Measurements from ENCODE around the gene KY. TPM values are rescaled to one million over a fixed set of nuclear protein-coding genes. Genes with fewer than 3 reads are reported as not detected.

The KY gene
- total RNA-seq, 1 donor from 2014 or later: not detected

GRCh38 chr3:134672571-134672970 lies 21.7 kb upstream of the KY start:
- Mint-ChIP-seq H3K27ac (ENCODE audit: unreplicated experiment) (no peak overlapping the region), H3K4me3 (ENCODE audit: unreplicated experiment) (no peak overlapping the region), H3K9me3 (ENCODE audit: unreplicated experiment) (peaks cover 7% of the 10 kb centered on the region)

DNA sequence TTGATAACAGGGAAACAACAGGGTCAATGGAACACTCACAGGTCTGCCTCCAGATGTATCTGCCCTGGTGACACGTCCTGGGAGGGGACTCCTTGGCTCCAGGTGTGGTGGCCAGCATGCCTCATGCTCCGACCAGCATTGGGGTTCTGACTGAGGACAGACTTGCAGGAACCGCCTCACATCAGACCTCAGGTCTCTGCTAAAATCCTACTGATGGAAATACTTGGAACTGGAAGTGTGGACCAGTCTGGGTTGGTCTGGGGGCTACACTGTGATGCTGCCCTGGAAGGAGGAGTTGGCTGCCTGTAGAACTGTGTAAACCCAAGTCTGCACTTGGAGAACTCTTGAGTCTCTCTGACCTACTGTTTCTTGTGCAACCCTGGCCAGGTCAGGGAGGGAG lies 17.1 kb upstream of the KY start:
- H3K27me3 Mint-ChIP-seq (ENCODE audit: unreplicated experiment): peaks cover 7% of the 10 kb centered on the region
- no peak for DNase-seq
- no peak overlapping the region for H3K4me3 Mint-ChIP-seq (ENCODE audit: unreplicated experiment)
- H3K9me3 Mint-ChIP-seq (ENCODE audit: unreplicated experiment): peaks cover 4% of the 10 kb centered on the region
- H3K27ac Mint-ChIP-seq (ENCODE audit: unreplicated experiment): no peak overlapping the region
- peaks cover 5% of the 10 kb centered on the region for H3K36me3 Mint-ChIP-seq (ENCODE audit: unreplicated experiment)
- H3K4me1 Mint-ChIP-seq (ENCODE audit: low read depth, unreplicated experiment): peaks cover 8% of the 10 kb centered on the region
- TF ChIP-seq CTCF (IDR thresholded peaks at IDR 0.05; ENCODE audit: partially characterized antibody, unreplicated experiment): no peak

More at GRCh38 chr3:134672571-134672970, 21.7 kb upstream of the KY start:
- Mint-ChIP-seq H3K4me1 (ENCODE audit: low read depth, unreplicated experiment) (no peaks in the 10 kb centered on the region), H3K36me3 (ENCODE audit: unreplicated experiment) (peaks cover 15% of the 10 kb centered on the region), H3K27me3 (ENCODE audit: unreplicated experiment) (peaks cover 5% of the 10 kb centered on the region)
- TF ChIP-seq CTCF (IDR thresholded peaks at IDR 0.05; ENCODE audit: partially characterized antibody, unreplicated experiment): no peak
- DNase-seq: no peak

- Mint-ChIP-seq H3K36me3 (ENCODE audit: unreplicated experiment) (peaks cover 4% of the 10 kb centered on the region), H3K27me3 (ENCODE audit: unreplicated experiment) (peaks cover 7% of the 10 kb centered on the region), H3K9me3 (ENCODE audit: unreplicated experiment) (peaks cover 3% of the 10 kb centered on the region), H3K4me3 (ENCODE audit: unreplicated experiment) (no peak overlapping the region), H3K27ac (ENCODE audit: unreplicated experiment) (no peak overlapping the region), H3K4me1 (ENCODE audit: low read depth, unreplicated experiment) (peaks cover 8% of the 10 kb centered on the region)
- no peak for DNase-seq
- TF ChIP-seq CTCF (IDR thresholded peaks at IDR 0.05; ENCODE audit: partially characterized antibody, unreplicated experiment): no peak
Measured at GRCh38 chr3:134667406-134667805, 16.6 kb upstream of the KY start.

GRCh38 chr3:134666885-134667284 lies 16.1 kb upstream of the KY start:
- Mint-ChIP-seq H3K36me3 (ENCODE audit: unreplicated experiment) (peaks cover 4% of the 10 kb centered on the region), H3K4me1 (ENCODE audit: low read depth, unreplicated experiment) (peaks cover 8% of the 10 kb centered on the region), H3K4me3 (ENCODE audit: unreplicated experiment) (peak overlapping the region; percentile 1), H3K9me3 (ENCODE audit: unreplicated experiment) (peaks cover 3% of the 10 kb centered on the region), H3K27ac (ENCODE audit: unreplicated experiment) (no peak overlapping the region), H3K27me3 (ENCODE audit: unreplicated experiment) (peaks cover 7% of the 10 kb centered on the region)
- no peak for TF ChIP-seq CTCF (IDR thresholded peaks at IDR 0.05; ENCODE audit: partially characterized antibody, unreplicated experiment)
- DNase-seq: no peak

- no peak for DNase-seq
- no peak overlapping the region for H3K4me3 Mint-ChIP-seq (ENCODE audit: unreplicated experiment)
- H3K27ac Mint-ChIP-seq (ENCODE audit: unreplicated experiment): no peak overlapping the region
- H3K4me1 Mint-ChIP-seq (ENCODE audit: low read depth, unreplicated experiment): peaks cover 8% of the 10 kb centered on the region
- H3K27me3 Mint-ChIP-seq (ENCODE audit: unreplicated experiment): peaks cover 7% of the 10 kb centered on the region
- peaks cover under 1% of the 10 kb centered on the region for H3K9me3 Mint-ChIP-seq (ENCODE audit: unreplicated experiment)
- no peak for TF ChIP-seq CTCF (IDR thresholded peaks at IDR 0.05; ENCODE audit: partially characterized antibody, unreplicated experiment)
- H3K36me3 Mint-ChIP-seq (ENCODE audit: unreplicated experiment): peaks cover 4% of the 10 kb centered on the region
Measured at GRCh38 chr3:134666466-134666865, 15.6 kb upstream of the KY start.
